IPS-NIHi11 (cell line): ENCODE results near the gene LYPD6B.

Source experiments
- DNase-seq: peaks from one replicate; pipeline ENCODE4 v3.0.0; 2012; ENCODE audit warnings: mixed read lengths, low spot score

Gene LYPD6B

GRCh38 chr2:149122516-149122915 lies 84.0 kb downstream of the LYPD6B start:
- DNase-seq: no peak

- DNase-seq: no peak
Observed at GRCh38 chr2:149125031-149125725, 86.7 kb downstream of the LYPD6B start.

- DNase-seq: no peak
Observed at GRCh38 chr2:149129433-149129832, 90.9 kb downstream of the LYPD6B start.

- DNase-seq: no peak
Observed at GRCh38 chr2:149132339-149132738, 93.8 kb downstream of the LYPD6B start.

GRCh38 chr2:149132901-149133300 lies 94.4 kb downstream of the LYPD6B start:
- no peak for DNase-seq

- no peak for DNase-seq
Observed at GRCh38 chr2:149134335-149134923, 95.9 kb downstream of the LYPD6B start.

GRCh38 chr2:149136111-149136510 lies 97.6 kb downstream of the LYPD6B start:
- DNase-seq: no peak

- no peak for DNase-seq
Observed at GRCh38 chr2:149141046-149141445, 102.5 kb downstream of the LYPD6B start.

- no peak for DNase-seq
Observed at GRCh38 chr2:149143734-149144133, 105.2 kb downstream of the LYPD6B start.

GRCh38 chr2:149145314-149146295 lies 107.1 kb downstream of the LYPD6B start:
- no peak for DNase-seq

GRCh38 chr2:149146876-149147275 lies 108.4 kb downstream of the LYPD6B start:
- no peak for DNase-seq

GRCh38 chr2:149148194-149149006 lies 109.9 kb downstream of the LYPD6B start:
- no peak for DNase-seq

- no peak for DNase-seq
Observed at GRCh38 chr2:149149007-149149297, 110.5 kb downstream of the LYPD6B start.

GRCh38 chr2:149152469-149152953 lies 114.0 kb downstream of the LYPD6B start:
- no peak for DNase-seq

- no peak for DNase-seq
Observed at GRCh38 chr2:149155196-149155969, 116.9 kb downstream of the LYPD6B start.

GRCh38 chr2:149155988-149156387 lies 117.5 kb downstream of the LYPD6B start:
- DNase-seq: no peak

- DNase-seq: no peak
Observed at GRCh38 chr2:149156971-149157740, 118.7 kb downstream of the LYPD6B start.

- no peak for DNase-seq
Observed at GRCh38 chr2:149158957-149159356, 120.5 kb downstream of the LYPD6B start.

- DNase-seq: no peak
Observed at GRCh38 chr2:149160195-149160594, 121.7 kb downstream of the LYPD6B start.

- no peak for DNase-seq
Observed at GRCh38 chr2:149160701-149161217, 122.3 kb downstream of the LYPD6B start.
